ENCODE measurements around the gene OPRL1.

OPRL1 gene

DNA sequence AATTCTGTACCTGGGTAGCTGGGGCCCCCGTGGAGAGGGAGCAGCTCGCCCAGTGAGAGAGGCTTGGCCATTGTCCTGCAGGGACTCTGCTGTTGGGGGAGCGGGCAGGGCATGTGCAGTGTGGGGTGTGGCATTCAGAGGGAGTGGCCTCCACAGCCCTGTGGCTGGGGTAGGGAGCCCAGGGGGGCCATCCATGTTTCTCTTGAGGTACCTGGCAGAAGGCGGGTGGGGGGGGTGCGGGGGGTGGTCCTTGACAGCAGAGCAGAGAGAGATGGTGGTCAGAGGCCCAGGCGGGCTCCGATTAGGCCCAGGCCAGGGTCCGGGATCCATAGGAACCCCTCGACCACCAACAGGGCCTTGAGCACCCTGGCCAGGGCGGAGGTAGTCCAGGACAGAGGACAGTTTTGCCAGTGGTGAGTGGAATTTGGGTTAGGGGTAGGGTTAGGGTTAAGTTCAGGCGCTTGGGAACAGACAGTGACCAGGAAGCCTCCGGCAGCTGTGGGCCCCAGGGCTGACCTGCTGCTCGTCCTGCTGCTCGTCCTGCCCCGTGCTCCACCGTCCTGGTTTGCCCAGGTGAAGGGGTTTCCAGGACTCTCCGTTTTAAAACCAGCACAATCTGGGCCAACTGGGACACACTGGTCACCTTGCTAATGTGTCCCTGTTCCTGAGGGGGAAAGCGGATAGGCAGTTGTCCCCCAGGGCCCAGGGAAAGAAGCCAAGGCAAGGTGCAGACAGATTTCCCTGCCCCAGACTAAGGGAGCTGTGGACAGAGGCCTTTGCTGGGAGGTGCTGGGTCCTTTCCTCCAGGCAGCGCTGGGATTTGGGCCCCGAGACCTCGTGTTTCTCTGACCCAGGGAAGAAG lies 59.5 kb downstream of the OPRL1 start:
- DNase-seq (ENCODE audit: low read depth in 1 of 2, low spot score in 1 of 2), result no peak

DNA sequence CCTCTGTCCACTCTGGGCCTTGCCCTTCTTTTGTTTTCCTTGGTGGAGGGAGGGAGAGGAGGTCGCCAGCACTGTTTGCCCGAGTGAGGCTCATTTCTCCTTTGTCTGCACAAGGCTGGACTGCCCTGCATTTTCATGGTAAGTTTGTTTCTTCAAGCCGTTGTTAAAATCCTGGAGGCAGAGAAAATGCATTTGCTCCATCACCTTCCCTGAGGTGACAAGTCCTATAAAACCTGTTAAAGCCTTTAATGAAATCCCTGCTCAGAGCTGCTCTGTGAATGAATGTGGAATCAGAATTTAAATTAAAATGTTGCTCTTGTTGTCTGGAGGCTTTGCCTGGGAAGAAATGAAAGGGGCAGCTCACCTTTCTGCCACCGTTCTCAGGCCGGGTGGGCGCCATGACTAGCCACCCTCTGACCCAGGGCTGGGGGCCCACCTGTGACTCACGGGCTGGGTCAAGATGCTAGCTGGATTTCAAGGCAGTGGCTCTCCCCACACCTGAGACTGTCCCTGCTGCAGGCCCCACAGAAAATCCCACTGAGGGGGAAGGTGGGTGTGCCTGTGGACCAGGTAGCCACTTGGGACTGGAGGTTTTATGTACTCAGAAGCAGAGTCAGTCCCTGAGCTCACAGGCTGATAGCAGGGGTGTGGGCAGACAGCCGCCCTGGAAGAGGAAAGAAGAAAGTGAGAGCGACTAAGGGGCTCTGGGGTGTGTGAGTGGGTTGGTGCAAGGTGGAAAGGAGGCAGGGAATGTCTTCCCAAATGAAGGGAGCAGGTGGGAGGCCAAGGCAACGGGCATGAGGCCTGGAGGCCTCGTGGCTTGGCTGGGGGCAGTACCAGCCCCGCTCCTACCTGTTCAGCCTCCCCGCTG lies 60.4 kb downstream of the OPRL1 start:
- DNase-seq (ENCODE audit: low read depth in 1 of 2, low spot score in 1 of 2), result no peak

DNA sequence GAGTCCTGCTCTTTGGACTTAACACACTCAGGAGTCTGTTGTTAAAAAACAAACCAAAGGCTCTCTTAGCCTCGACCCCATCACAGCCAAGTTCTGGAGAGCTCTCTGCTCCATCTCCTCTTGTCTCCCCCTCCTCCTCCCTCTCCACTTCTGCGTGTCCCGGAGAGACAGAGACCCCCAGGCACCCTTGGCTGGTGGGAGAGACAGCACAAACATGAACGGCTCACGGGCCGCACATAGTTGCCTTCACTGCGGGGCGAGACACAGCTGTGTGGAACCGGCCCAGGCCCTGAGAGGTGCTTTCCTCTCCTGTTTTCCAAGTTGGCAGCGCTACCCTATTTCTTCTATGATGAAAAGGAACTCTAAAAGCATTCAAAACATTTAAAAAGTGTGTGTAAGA lies 61.1 kb downstream of the OPRL1 start:
- no peak for DNase-seq (ENCODE audit: low read depth in 1 of 2, low spot score in 1 of 2)

DNA sequence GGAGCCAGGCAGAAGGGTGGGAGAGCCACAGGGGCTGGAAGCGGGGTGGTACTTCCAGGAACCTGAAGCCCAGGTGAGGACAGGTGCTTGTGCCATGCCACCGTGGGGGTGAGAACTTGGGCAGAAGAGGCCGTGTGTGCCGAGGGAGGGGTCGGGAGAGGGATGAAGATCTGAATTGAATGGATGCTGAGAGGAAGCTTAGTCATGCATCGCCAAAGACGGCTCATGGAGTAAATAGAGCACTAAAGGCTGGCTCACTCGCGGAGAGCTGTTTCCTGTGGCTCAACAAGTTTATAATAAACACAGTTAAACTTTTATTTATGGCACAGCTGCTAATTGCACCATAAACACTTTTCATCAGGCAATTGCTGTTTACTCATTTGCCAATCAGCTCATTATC lies 62.7 kb downstream of the OPRL1 start:
- DNase-seq (ENCODE audit: low read depth in 1 of 2, low spot score in 1 of 2), result no peak

DNA sequence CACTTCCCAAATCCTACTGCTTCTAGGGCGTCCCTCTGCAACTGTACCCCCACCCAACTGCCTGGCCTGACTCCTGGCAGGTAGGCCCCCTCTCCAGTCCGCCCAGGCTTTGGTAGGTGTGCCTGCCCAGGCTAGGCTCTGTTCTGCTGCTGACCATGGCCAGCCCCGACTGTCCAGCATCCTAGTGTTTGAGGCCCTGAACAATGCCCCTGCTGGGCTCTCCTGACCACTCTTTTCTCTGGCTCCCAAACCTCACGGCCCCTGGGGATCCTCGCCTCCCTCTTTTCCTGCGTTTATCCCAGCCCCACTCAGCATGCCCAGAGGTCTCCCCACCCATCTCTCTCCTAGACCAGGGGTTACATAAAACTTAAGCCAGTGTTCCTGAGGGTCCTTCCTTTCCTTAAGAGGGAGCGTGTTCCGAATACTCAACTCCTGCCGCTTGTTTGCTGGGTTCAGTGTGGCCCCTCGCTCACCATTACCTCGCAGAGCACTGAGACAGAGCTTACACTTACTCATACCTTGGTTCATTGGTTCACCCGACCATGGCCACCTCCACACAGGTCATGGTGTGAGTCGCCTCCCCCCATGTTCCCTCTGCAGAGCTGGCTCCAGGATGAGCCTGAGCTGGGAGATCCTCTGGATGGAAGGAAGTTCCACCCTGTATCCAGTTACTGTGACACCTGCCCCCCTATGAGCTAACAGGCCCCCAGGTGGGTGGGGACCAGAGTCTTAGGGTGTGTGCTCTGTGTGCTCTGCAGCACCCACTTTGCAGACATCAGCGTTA lies 63.3 kb downstream of the OPRL1 start:
- no peak for DNase-seq (ENCODE audit: low read depth in 1 of 2, low spot score in 1 of 2)

DNA sequence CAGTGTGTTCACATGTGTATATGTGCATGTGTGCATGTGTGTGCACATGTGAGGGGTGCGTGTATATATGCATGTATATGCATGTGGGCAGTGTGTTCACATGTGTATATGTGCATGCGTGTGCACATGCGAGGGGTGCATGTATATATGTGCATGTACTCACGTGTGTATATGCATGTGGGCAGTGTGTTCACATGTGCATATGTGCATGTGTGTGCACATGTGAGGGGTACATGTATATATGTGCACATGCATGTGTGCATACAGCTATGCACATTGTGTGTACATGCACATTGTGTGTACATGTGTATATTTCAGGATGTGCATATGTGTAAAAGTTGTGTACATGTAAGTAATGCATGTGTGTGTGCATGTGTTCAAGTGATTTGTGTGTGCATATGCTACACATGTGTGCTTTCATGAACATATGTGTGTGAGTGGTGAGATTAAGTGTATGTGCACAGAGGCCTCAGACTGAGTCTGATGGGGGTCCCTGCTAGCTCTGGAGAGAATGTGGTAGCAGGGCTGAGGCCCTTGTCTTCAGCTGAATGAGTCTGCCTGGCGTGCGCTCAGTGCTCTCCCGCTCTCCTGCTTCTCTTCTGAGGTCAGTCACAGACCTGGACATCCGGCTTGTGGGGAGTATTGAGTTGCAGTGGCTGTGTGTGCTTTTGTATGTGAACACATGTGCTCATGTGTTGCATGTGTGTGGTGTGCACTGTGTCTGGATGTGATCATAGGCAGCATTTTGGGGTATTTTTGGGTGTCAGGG lies 64.4 kb downstream of the OPRL1 start:
- no peak for DNase-seq (ENCODE audit: low read depth in 1 of 2, low spot score in 1 of 2)

DNA sequence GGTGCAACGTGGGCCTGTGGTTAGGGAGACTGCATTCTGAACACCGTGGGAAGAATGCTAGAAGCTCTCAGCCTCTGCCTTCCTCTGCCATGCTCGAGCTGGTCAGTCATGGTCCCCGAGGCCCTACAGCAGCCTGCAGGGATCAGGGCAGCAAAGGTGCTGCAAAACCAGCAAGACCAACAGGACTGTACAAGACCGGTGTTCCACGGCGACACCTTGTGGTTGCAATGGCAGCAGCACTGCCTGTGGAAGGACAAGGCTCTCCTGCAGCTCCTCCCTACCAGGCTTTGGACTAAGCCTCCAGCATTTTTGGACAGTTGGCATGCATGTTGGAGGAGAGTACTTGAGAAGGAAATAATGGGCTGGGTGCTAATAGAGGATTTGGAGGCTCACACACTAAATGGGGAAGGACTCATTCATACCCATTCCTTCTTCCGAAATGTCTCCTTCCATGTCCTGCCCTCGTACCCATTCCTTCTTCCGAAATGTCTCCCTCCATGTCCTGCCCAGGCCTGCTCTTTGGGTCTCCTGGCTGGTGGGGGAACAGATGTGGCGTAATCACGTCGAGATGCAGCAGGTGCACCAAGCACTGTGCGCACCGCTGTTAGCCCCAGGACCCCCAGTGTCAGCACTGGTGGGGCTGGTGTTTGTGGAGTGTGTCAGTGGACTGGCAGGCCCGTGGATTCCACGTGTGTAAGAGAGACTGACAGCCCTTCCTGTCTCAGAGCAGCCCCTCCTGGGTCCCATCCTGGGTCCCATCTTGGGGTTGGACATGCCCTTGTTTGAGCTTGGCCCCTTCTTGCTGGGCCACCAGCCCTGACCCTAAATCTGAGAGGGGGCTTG lies 65.8 kb downstream of the OPRL1 start:
- no peak for DNase-seq (ENCODE audit: low read depth in 1 of 2, low spot score in 1 of 2)

DNA sequence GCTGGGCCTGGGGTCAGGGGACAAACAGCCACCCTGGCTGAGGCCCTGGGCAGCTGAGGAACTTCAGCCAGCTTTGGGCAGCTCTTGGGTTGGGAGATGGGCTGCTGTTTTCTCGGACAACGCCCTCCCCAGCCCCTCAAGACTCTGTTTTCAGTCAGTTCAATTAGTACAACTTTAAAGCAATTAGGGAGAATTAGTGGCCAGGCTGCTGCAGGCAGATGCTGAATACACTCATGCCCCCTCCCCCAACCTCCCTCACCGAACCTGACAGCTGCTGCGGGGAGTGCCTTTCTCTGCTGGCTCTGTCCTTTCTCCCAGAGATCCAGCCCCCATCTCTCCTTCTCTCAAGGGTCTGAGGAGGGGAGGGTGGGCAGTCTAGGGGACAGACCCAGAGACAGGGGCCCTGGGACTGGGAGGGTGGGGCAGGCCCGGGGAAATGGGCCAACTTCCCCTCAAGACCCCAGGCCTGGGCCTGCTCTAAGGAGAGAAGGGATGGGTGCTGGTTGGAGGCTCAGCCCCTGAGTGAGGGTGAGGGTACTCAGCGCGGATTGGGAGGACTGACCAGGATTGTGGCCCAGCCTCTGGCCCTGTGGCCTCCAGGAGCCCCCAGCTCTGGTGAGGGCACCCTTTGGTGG lies 66.5 kb downstream of the OPRL1 start:
- DNase-seq (ENCODE audit: low read depth in 1 of 2, low spot score in 1 of 2), result no peak

DNA sequence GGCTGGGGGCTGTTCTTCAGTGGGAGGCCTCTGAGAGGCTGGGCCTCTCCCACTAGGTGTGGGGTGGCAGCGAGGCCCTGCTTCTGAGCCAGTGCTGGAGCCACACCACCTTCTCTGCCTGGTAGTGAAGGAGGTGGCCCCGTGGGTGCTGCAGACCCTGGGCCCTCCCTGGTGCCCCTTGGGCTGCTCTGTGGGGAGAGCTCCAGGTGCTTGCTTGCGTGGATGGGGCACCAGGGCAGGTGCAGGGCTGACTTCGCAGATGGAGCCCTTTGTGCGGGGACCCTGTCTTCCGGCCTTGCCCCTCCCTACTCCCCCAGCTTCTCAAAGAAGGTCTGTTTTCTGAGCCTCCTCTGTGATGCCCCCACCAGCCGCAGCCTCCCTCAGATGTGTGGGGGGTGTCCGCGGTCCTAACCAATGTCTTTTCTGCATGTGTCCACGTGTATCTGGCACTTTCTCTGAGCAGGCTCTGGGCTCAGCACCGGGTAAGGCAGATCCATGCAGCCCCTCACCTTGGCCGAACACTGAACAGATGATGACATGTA lies 67.1 kb downstream of the OPRL1 start:
- DNase-seq (ENCODE audit: low read depth in 1 of 2, low spot score in 1 of 2), result no peak

DNA sequence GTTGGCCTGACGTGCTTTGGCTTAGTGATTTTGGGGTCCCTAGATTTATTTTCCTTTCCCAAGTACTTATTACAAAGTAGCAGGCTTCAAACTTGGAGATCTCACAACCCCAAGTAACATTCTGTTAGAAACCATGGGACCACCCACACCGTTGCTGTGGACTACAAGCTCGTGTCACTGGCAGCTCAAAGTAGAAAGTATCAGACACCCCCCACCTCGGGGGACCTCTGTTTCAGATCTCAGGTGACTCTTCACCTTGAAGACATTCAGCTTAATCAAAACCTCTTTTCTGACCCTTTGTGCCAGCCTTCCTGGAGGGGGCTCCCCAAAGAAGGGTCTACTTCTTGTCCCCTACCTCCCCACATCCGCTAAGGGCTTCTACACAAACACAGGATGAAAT lies 68.7 kb downstream of the OPRL1 start:
- DNase-seq (ENCODE audit: low read depth in 1 of 2, low spot score in 1 of 2), result no peak

DNA sequence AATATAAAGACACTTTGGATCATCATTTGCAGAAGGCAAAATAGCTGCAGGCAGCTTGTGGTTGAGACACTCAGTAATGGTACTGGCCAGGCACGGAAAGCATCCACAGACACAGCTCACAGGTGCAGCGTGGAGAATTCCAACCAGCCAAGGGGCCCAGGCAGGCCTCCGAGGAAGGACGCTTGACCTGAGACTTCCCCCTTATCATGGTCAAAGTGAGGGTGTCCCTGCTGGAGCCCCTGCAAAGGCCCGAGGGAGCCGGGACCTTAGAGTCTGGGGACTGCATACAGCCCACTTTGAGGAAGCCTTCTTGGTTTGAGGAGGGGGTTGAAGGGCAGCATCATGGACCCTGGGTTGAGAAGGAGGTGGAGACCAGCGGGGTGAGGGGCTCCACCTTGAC lies 69.3 kb downstream of the OPRL1 start:
- DNase-seq (ENCODE audit: low read depth in 1 of 2, low spot score in 1 of 2), result no peak

DNA sequence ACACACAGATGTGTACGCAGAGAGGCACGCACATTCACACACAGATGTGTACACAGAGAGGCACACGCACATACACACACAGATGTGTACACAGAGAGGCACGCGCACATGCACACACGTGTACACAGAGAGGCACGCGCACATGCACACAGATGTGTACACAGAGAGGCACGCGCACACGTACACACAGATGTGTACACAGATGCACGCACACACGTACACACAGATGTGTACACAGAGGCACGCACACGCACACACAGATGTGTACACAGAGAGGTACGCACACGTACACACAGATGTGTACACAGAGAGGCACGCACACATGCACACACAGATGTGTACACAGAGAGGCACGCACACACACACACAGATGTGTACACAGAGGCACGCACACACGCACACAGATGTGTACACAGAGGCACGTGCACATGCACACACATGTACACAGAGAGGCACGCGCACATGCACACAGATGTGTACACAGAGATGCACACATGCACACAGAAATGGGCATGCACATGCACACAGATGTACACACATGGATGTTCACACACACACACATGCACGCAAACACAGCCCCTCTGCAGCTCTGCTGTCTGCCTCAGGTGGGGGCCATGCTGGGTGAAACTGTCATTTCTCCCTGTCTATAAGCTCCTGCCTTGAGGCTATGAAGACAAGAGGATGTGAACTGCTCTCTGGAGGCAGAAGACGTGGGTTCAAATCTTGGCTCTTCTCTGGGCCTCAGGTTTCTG lies 70.1 kb downstream of the OPRL1 start:
- DNase-seq (ENCODE audit: low read depth in 1 of 2, low spot score in 1 of 2), result no peak
